Measurements from ENCODE around the gene STX12.

- TF ChIP-seq EZH2phosphoT487 (IDR thresholded peaks at IDR 0.05; ENCODE audit: insufficient read depth, low read depth) (no peak), EZH2 (IDR thresholded peaks at IDR 0.05; ENCODE audit: insufficient read depth, poor library complexity, severe bottlenecking) (no peak)
Observed at GRCh38 chr1:27789540-27790041, 16.6 kb downstream of the STX12 start.
